IPS-11a (cell line): ENCODE data around the gene ARVCF.

ENCODE experiments used
- H3K4me3 ChIP-seq: one replicate; pipeline ENCODE4 v1.5.1; 2013; ENCODE audit warnings: low read depth, low read length, control low read depth

Gene ARVCF

DNA sequence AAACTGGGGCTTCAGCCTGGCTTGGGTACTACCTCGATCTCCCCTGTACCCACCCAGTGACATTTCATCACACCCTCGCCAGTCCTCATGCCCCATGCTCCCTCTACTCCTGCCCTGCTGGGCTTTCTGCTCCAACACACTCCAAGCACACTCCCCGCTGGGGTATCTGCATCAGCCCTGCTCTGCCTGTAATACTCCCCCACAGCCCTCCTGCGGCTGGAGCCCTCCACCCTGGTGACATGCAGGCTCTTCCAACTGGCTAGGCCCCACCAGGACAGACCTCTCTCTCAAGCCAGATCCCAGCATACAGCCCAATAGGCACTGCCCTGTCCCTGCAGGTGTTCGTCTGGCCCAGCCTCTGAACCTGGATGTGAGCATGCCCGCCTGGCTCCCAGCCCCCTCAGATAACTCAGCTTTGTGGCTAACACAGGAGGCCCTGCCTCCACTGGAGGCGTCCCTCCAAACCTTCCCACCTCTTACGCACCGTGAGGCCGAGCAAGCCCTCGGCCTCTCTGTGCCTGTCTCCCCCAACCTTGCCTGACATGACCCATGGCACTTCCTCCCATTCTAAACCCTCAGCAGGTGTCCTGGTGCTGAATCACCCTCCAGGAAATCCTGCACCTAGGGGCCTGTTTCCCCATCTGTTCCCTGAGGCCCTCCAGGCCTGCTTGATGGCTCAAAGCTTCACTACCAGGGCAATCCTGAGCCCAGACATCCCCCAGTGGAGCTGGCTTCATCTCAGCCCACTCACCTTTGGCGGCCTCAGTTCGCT lies 41.5 kb downstream of the ARVCF start:
- no peak overlapping the region for H3K4me3 ChIP-seq

DNA sequence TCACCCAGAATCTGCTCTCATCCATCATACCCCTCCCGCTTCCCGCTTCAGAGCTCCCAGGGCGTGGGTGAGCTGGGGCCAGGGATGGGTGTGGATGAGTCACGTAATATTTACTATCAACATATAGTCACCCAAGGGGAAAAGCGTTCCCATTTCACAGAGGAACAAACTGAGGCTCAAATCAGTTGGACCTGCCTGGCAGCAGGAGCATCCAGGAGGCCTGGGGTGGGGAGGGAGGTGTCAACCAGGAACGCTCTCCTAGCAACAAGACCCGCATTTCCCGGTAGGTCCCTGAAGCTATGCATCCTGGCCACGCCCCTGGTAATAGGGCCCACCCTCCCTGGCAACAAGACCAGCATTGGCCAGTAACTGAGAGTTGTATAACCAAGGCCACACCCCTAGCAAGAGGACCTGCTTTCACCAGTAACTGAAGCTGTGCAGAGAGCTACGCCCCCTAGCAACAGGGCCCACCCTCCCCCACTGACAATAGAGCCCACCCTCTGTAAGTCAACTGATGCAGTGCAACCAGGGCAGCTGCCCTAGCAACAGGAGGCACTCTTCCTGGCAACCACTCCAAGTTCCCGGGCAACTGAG lies 42.3 kb downstream of the ARVCF start:
- H3K4me3 ChIP-seq: no peak overlapping the region

DNA sequence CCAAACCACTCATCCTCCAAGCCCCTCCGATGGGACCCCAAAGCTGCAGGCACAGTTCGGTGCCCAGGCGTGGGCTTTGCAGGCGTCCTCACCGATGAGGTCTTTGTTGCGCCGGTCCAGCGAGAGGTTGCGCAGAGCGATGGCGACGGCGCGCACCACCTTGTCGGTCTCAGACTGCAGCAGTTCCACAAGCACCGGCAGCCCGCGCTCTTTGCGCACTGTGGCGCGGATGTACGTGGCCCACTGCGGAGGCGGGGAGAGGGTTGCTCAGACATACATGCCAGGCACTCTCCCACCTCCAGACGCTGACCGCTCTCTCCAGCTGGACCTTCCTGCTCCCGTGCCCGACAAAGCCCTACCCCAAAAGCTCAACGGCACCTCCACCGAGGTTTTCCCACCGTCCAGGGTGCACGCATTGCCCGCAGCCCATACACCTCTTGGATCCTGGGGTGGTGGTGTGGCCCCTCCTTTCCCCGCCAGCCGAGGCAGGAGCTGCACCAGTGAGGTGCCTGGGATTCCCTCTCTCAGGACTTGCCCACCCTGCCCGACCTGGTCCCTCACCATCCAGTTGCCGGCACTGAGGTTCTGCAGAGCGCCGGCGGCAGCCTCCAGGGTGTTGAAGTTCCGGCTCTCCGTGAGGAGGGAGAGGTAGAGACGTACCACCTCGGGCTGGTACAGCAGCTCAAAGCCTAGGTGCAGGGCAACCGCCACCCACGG lies 42.9 kb downstream of the ARVCF start:
- no peak overlapping the region for H3K4me3 ChIP-seq

DNA sequence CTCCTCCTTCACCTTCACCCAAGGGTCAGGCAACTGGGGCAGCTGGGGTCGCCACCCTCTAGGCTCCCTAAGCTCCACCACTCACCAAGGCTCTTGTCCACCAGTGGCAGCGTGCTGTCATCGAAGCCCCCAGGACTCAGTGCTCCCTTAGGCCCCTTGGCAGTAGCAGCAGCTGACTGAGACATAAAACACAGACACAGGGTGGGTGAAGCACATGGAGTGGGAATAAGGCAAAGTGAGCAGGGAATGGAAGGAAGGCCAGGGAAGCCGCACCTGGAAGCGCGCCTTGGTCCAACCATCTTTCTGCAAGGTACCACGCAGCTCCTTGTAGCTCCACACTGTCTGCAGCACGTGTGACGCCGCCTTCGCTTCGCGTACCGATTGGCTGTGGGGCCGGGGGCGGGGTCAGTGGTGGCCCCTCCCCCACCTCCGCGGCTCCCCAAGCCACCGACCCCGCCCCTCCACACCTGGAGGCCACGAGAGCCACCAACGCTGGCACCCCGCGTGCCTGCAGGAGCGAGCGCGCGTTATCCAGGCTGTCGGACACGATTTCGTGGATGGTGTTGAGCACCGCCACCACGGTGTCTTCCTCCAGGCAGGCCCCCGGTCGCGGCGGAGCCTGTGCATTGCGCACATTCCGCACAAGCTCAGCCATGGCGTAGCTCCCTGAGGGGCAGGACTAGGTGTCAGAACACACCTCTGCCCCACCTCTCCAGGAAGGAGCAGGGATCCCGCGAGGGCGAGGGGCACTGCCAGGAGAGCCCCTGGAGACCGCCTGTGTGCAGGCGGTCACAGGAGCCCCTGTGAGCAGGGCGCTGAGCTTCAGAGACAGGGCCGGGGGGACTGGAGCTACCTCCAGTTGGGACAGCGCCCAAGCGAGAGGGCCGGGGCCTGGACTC lies 43.7 kb downstream of the ARVCF start:
- no peak overlapping the region for H3K4me3 ChIP-seq

DNA sequence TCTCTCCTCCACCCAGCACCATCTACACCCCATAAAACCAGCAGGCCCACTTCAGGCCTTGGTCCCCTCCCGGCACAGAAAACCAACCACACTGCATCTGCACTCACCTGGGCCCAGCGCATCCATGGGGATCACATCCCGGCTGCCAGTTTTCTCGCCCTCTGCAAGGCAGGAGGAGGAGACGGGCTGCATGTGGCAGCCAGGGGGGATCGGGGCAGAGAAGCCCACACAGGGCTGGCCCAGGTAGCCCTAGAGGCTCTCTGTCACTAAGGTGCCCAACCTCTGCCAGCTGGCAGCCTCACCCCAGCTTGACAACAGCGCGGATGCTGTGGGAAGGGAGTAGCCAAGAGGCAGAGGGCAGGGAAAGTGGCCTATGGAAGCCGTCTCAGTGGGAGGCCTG lies 44.4 kb downstream of the ARVCF start:
- H3K4me3 ChIP-seq: no peak overlapping the region

DNA sequence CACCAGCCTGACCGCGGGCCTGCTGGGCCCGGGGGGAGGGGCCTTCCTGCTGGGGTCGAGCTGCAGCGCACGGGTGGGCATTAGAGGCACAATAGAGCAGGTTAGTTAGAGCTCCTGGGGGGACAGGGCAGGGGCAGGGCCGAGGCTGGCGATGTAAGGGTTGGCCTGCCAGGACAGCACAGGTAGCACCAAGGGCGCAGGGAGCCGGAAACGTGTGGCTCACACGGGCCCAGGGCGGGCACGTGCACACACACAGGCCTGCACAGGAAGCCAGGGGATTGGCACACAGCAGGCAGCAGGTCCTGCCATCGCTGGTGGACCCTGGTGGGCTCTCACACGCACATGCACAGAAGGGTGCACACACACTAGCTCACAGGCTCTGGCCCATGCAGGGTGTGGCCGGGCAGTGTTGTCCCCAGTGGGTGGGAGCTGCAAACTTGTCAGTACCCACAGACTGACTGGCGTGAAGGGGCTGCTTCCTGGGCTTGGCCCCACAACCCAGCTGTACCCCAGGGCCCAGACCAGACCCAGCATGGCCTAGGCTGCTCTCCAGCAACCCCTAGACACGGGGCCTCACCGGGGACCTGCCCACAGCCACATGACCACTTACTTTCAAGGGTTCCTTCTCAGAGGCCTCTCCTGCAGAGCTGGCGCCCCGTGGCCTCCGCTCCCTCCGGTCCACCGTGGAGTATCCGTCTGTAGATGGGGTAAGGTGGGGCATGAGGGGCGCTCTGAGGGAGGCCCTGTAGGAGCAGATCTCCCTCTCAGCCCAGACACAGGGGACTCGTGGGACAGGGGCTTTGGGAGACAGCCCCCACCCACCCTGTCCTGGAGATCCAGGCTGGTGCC lies 45.1 kb downstream of the ARVCF start:
- H3K4me3 ChIP-seq: no peak overlapping the region

DNA sequence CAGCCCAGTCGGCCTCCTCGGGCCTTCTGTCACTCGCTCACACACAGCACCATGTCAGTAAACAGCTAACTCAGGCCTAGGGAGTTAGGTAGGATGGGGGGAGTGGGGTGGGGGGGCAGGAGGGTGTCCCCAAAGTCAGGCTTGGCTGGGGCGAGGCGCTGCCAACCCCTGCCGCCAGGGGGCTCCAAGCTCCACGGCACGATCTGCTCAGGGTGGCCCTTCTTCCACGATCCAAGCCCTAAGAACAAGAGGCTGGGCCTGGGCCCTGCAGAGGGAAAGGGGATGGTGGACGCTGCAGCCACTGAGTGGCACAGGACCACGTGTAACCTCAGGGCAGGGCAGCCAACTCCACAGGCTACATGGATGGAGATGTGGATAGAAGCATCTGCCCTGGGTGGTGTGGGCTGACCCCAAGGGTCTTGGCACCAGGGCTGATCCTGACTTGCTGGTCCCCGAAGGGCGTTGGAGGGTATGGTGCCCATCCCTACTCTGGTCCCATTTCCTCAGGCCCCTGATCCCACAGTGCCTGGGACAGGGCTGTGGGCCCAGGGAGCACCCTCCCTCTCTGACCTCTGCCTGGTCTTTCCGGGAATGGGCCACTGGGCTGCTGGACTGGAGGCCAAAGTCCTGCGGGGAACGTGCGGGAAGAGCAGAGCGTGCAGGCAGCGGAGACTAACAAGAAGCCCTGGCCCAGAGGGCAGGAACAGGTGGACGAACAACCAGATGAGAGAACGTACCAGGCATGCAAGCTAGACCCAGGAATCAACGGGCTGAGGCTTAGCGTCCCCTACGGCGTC lies 45.9 kb downstream of the ARVCF start:
- H3K4me3 ChIP-seq: no peak overlapping the region

DNA sequence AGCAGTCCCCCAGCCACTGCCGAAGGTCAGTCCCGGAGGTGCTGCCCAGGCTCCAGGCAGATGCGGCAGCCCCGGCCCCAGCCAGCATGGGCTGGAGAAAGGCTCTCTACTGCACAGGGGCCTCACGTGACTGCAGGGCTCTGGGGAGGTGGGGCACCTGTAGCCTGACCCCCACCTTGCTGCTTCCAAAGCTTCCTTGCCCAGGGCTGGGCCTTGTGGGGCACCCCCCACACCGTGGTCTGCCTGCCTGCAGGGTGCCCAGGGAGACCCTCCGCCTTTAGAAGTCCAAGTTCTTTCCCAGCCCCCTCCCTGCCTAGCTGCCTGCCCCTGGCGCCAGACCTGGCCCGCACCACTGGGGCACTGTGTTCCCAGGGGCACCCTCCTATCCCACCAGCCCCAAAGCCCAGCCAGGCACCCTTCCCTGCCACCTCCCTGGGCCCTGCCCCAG lies 46.6 kb downstream of the ARVCF start:
- no peak overlapping the region for H3K4me3 ChIP-seq

DNA sequence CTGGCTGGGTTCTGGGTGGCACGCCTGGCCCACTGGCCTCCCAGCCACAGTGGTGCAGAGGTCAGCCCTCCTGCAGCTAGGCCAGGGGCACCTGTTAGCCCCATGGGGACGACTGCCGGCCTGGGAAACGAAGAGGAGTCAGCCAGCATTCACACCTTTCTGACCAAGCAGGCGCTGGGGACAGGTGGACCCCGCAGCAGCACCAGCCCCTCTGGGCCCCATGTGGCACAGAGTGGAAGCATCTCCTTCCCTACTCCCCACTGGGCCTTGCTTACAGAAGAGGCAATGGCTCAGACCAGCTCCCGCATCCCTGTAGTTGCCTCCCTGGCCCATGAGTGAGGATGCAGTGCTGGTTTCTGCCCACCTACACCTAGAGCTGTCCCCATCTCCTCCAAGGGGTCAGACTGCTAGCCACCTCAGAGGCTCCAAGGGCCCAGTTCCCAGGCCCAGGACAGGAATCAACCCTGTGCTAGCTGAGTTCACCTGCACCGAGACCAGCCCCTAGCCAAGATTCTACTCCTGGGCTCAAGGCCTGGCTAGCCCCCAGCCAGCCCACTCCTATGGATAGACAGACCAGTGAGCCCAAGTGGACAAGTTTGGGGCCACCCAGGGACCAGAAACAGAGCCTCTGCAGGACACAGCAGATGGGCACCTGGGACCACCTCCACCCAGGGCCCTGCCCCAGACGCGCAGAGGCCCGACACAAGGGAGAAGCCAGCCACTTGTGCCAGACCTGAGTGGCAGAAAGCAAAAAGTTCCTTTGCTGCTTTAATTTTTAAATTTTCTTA lies 47.3 kb downstream of the ARVCF start:
- H3K4me3 ChIP-seq: no peak overlapping the region

DNA sequence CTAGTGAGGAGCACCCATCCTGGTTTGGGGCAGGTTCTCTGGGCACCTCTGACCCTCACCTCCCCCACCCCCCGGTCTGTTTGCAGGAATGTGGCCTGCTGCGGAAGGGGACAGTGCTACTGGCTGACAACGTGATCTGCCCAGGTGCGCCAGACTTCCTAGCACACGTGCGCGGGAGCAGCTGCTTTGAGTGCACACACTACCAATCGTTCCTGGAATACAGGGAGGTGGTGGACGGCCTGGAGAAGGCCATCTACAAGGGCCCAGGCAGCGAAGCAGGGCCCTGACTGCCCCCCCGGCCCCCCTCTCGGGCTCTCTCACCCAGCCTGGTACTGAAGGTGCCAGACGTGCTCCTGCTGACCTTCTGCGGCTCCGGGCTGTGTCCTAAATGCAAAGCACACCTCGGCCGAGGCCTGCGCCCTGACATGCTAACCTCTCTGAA lies 48.2 kb downstream of the ARVCF start:
- H3K4me3 ChIP-seq: no peak overlapping the region

DNA sequence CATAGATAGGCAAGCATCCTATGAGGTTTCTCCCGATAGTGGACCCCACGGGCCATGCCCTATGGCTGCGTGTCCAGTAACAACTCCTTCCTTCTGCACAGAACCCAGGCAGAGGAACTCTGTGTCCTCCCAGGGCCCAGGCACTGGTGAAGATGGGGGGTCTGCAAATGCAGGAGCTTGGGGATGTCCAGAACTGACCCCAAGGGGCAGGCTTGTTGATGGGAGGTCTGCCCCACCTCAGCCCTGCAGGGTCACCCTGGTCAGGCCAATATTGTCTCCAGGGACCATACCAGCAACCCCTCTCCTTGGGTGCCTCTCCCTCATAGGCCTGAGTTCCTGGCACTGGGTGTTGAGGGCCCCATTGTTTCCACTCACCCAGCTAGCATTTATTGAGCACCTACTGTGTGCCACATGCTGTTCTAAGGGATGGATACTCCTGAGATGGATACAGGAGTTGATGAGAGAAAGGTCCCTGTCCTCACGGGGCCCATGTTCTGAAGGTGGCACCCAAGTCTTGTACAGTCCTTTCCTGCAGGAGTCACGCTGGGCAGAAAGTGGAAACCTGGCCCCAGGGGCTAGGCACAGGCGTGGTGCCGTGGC lies 48.7 kb downstream of the ARVCF start:
- H3K4me3 ChIP-seq: no peak overlapping the region

DNA sequence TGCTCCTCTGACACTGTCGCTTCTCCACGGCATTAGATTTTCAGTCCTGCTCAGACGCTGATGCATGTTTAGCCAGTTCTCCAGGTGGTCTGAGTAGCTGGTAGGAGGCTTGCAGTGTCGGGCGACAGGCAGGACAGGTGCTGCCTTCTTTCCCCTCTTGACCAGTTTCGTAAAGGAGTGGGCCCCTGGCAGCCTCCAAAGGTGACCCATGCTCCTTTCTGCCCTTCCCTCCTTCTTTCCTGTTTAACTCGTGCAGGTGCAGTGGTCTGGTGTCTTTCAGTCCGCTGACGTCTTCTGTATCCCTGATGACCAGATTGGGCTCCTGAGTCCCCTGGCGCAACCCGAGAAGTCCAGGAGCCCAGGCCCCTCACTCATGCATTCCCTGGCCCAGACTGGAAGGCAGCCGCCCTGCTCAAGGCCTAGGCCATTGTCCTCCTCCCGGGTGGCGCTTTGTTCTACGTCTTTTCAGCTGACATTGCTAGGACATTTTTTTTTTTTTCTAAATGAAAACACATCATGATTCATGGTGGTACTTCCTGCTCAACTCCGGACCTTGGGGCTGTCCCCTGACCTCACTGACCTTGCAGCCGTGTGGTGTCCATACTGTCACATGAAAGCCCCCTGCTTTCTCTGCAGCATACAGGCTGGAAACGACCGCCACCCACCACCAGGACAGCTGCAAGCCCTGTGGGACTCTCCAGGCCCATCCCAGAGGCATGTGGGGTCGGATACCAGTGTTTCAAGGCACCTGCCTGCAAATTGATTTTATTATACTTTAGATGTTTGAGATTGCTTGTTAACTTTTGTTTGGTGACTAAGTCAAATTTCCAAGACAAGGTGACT lies 49.5 kb downstream of the ARVCF start:
- no peak overlapping the region for H3K4me3 ChIP-seq

DNA sequence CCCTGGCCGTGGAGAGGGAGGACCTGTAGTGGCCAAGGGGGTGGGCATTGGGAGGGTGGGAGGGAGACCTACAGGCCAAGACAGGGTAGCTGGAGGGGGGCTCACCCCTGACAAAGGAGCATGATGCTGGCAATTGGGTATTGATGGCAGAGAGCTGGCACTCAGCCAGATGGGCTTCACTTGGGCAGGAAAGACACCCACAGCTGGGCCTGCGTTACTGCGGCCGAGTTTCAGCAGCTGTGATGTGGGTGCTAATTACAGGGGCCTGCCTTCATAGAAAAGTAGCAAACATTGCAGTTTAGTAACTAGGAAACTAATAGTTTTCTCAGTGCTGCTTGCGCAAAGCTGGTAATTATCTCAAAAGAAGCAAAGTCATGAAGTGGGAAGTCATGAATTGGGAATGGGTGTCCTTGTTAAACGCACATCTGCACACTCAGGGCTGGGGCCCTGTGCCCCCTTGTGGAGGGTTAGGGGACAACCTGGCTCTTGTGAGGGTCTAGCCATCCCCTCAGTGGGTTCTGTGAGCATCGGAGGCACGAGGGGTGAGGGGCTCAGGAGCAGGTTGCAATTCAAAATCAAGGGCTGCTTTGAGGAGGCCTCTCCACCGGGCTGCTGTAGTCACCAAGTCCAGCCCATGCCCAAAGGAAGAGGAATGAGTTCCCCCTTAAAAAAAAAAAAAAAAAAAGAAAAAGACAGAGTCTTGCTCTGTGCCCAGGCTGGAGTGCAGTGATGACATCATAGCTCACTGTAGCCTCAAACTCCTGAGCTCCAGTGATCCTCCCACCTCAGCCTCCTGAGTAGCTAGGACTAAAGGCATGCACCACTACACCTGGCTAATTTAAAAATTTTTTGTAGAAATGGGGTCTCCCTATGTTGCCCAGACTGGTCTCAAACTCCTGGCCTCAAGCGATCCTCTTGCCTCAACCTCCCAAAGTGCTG lies 50.6 kb downstream of the ARVCF start:
- H3K4me3 ChIP-seq: no peak overlapping the region

DNA sequence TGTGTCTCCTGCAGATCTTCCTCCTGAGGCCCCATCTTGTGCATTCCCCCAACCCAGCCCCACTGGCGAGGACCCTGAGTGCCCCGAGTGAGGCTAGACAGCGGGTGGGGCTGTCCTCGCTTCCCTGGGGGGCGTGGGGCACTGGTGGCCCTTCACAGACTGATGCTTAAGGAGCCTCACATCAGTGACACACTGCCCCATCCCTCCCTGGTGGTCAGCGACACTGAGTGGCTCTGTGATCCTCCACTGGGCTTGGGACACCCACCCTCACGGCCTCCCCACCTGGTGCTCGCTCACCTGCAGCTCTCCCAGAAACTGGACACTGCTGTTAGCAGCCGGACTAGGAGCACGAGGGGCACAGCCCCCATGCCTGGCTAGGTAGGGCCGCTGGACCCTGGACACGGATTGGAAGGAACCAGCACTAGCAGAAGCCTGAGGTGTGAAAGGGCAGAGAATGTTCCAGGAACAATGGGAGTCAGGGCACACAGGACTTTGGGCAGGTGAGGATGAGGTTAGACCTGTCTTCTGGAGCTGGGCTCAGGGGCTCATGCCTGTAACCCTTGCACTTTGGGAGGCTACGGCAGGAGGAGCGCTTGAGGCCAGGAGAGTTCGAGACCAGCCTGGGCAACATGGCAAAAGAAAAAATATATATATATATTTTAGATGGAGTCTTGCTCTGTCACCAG lies 51.8 kb downstream of the ARVCF start:
- H3K4me3 ChIP-seq: no peak overlapping the region

DNA sequence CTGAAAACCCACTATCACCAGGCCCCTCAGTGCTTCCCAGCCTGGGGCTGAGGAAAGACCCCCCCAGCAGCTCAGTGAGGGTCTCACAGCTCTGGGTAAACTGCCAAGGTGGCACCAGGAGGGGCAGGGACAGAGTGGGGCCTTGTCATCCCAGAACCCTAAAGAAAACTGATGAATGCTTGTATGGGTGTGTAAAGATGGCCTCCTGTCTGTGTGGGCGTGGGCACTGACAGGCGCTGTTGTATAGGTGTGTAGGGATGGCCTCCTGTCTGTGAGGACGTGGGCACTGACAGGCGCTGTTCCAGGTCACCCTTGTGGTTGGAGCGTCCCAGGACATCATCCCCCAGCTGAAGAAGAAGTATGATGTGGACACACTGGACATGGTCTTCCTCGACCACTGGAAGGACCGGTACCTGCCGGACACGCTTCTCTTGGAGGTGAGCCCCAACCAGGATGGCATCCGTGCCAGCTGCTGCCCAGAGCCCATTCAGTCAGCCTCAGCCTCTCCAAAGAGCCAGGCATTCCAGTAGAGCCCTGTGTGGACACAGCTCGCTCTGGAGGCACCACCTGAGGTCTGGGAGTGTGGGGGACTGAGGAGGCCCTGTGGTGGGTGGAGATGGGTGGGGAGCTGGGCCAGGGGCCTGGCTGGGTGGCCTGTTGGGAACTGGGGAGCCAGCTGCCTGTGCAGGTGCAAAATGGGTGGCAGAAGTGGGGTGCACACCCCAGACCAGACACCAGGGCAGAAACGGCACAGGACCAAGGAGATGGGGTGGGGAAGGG lies 52.6 kb downstream of the ARVCF start:
- H3K4me3 ChIP-seq: no peak overlapping the region
